ENCODE results near the gene ERMP1. TPM values are rescaled to one million over a fixed set of nuclear protein-coding genes. Genes with fewer than 3 reads are reported as not detected.

ERMP1 gene
- total RNA-seq, 4 donors from 2014 or later = 21.4 to 24.4 (median 22.7) TPM

- no peak overlapping the region for H3K27ac ChIP-seq
- peaks cover 26% of the 10 kb centered on the region for H3K36me3 ChIP-seq
- no peaks in the 10 kb centered on the region for H3K4me1 ChIP-seq
- H3K4me3 ChIP-seq = no peak overlapping the region
- 96% methylated on average over 3 of the region's 5 CpGs for WGBS
- no peak for DNase-seq (ENCODE audit: low spot score in 2 of 2)
- TF ChIP-seq EP300 (IDR thresholded peaks at IDR 0.05) = no peak
- no peak for TF ChIP-seq CTCF (IDR thresholded peaks at IDR 0.05)
- no peak for TF ChIP-seq POLR2A (IDR thresholded peaks at IDR 0.05)
- no peak for TF ChIP-seq POLR2AphosphoS5 (IDR thresholded peaks at IDR 0.05)
- H3K27me3 ChIP-seq = no peaks in the 10 kb centered on the region
- H3K9me3 ChIP-seq = no peaks in the 10 kb centered on the region
Observed at GRCh38 chr9:5789489-5789888, 43.4 kb downstream of the ERMP1 start.

DNA sequence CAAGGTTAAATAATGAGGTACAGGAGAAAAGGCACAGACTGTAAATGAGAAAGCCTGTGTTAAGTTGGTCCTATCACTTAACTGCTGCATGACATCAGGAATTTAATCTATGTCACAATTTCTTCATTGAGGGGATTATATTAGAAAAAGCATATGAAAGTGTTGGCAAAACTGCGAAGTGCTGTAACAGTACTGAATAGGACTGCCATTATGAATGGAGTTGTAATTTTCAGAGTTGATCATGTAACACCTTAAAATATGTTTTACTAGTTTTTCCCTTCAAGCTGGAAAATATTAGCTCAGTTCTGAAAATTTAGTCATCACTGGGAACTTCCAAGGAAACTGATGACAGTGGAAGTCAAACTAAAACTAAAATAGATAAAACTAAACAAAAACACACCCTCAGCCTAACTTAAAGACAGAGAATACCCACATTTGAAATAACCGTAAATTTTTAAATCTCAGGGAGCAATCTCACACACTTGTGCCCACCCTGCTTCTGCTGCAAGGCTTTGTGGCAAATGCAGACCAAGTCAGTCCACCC, 45.1 kb downstream of the ERMP1 start:
- no peaks in the 10 kb centered on the region for H3K4me1 ChIP-seq
- H3K4me3 ChIP-seq = no peak overlapping the region
- 90% methylated on average over 2 of the region's 2 CpGs for WGBS
- no peaks in the 10 kb centered on the region for H3K27me3 ChIP-seq
- no peaks in the 10 kb centered on the region for H3K9me3 ChIP-seq
- DNase-seq (ENCODE audit: low spot score in 2 of 2) = no peak
- H3K27ac ChIP-seq = no peak overlapping the region
- H3K36me3 ChIP-seq = peaks cover 30% of the 10 kb centered on the region
- TF ChIP-seq EP300 (IDR thresholded peaks at IDR 0.05) = no peak
- no peak for TF ChIP-seq POLR2AphosphoS5 (IDR thresholded peaks at IDR 0.05)
- TF ChIP-seq POLR2A (IDR thresholded peaks at IDR 0.05) = no peak
- TF ChIP-seq CTCF (IDR thresholded peaks at IDR 0.05) = no peak

- Histone ChIP-seq H3K36me3 (peaks cover 33% of the 10 kb centered on the region), H3K4me1 (no peaks in the 10 kb centered on the region), H3K27me3 (no peaks in the 10 kb centered on the region), H3K4me3 (no peak overlapping the region), H3K27ac (no peak overlapping the region), H3K9me3 (no peaks in the 10 kb centered on the region)
- 100% methylated on average over 2 of the region's 2 CpGs for WGBS
- TF ChIP-seq POLR2AphosphoS5 (IDR thresholded peaks at IDR 0.05) = no peak
- no peak for TF ChIP-seq POLR2A (IDR thresholded peaks at IDR 0.05)
- TF ChIP-seq EP300 (IDR thresholded peaks at IDR 0.05) = no peak
- no peak for TF ChIP-seq CTCF (IDR thresholded peaks at IDR 0.05)
- no peak for DNase-seq (ENCODE audit: low spot score in 2 of 2)
Observed at GRCh38 chr9:5787220-5787619, 45.7 kb downstream of the ERMP1 start.

GRCh38 chr9:5786370-5787127, 46.4 kb downstream of the ERMP1 start:
- no peaks in the 10 kb centered on the region for H3K27me3 ChIP-seq
- no peaks in the 10 kb centered on the region for H3K9me3 ChIP-seq
- H3K36me3 ChIP-seq = peaks cover 38% of the 10 kb centered on the region
- H3K4me1 ChIP-seq = no peaks in the 10 kb centered on the region
- no peak for TF ChIP-seq CTCF (IDR thresholded peaks at IDR 0.05)
- no peak for TF ChIP-seq POLR2AphosphoS5 (IDR thresholded peaks at IDR 0.05)
- no peak for TF ChIP-seq EP300 (IDR thresholded peaks at IDR 0.05)
- no peak for TF ChIP-seq POLR2A (IDR thresholded peaks at IDR 0.05)
- no peak overlapping the region for H3K4me3 ChIP-seq
- no peak overlapping the region for H3K27ac ChIP-seq
- no peak for DNase-seq (ENCODE audit: low spot score in 2 of 2)
- WGBS = 97% methylated on average over 6 of the region's 6 CpGs

DNA sequence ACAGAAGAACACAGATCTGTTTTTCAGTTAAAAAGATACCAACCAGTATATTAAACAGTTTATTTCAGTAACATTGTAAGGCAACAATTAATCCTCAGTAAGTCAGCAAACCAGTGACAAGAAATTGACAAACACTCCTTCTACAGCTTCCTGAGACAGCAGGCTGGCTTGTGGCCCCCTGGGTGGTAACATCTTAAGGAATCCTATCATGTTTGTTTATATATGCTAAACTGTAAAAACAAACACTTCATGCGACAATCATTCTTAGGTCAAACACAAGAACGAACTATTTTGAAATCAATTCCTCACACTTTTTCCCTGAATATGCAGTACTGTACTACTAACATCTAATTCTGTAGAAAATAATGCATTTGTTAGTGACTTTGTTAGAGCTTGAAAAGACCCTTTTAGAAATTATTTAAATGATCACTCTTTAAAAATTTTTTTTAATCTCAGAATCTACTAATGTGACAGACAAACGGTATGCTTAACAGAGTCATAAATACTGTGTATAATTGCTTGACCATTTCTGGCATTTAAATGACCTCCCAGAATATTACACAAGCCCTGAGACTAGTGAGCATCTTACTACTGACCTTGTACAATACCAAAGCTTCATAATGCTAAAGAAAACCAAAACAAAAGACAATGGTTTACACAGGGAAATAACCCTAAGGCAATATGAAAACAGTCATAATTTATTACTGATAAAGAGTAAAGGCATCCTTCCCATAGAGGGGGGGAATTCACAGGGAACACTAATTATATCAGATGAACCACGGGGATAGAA, 48.2 kb downstream of the ERMP1 start:
- H3K36me3 ChIP-seq = peaks cover 52% of the 10 kb centered on the region
- WGBS = 74% methylated on average over 4 of the region's 4 CpGs
- no peaks in the 10 kb centered on the region for H3K4me1 ChIP-seq
- no peak overlapping the region for H3K27ac ChIP-seq
- no peaks in the 10 kb centered on the region for H3K9me3 ChIP-seq
- DNase-seq (ENCODE audit: low spot score in 2 of 2) = no peak
- H3K27me3 ChIP-seq = no peaks in the 10 kb centered on the region
- H3K4me3 ChIP-seq = no peak overlapping the region
- TF ChIP-seq POLR2AphosphoS5 (IDR thresholded peaks at IDR 0.05) (no peak), CTCF (IDR thresholded peaks at IDR 0.05) (no peak), POLR2A (IDR thresholded peaks at IDR 0.05) (no peak), EP300 (IDR thresholded peaks at IDR 0.05) (no peak)
